HepG2 (cell line): ENCODE results near the gene CSF3R. TPM values are rescaled to one million over a fixed set of nuclear protein-coding genes. Genes with fewer than 3 reads are reported as not detected.

Experiments
- ATAC-seq: fragments of 200-7000 bp; cut with Tn5 transposase; 3 replicates; pipeline ENCODE4 v1.9.1; 2020; ENCODE audit warnings: mild to moderate bottlenecking, moderate library complexity
- BruUV-seq: library from RNA; stranded (reverse); fragments of 400-500 nt; replicated peaks from 2 replicates; lab custom pipeline; 2021; lab: Mats Ljungman, UMichigan
- CTCF ChIA-PET: fragments of 300-600 bp; formaldehyde crosslinking; extraction: SDS; loops from one replicate; lab custom pipeline; 2021; ENCODE audit warnings: low total read pairs, inconsistent platforms, low intra/inter-chr PET ratio; lab: Yijun Ruan, JAX
- POLR2A ChIA-PET: fragments of 350-600 bp; sonication (Branson Sonifier 250); formaldehyde crosslinking; loops from one replicate; lab custom pipeline; 2020; ENCODE audit warnings: antibody characterized with exemption, inconsistent platforms; lab: Yijun Ruan, JAX
- DNase-seq: peaks from one replicate; pipeline ENCODE4 v3.0.0-alpha.2; 2015; ENCODE audit warnings: low spot score
- FAIRE-seq: peaks from 3 replicates; lab custom pipeline; 2011; peaks lifted over from hg19 to GRCh38; lab: Jason Lieb, UNC
- H2AFZ ChIP-seq: one replicate; pipeline ENCODE4 v1.6.1; 2011; ENCODE audit warnings: low read length, inconsistent platforms
- H3K27ac ChIP-seq: fragments of 300-600 bp; 3 replicates; pipeline ENCODE4 v1.8.0; 2011; ENCODE audit warnings: mixed run types, mild to moderate bottlenecking, mixed read lengths, low read length, inconsistent platforms; ENCODE audit not compliant: insufficient read depth; ENCODE audit errors: extremely low read length
- H3K27me3 ChIP-seq, 2 experiments: fragments of 200-600 bp in 1 of 2; 2 replicates in 1 of 2; 3 replicates in 1 of 2; pipeline versions ENCODE4 v1.6.0 to v1.8.0; 2011; ENCODE audit warnings: low read length in 2 of 2, mild to moderate bottlenecking in 2 of 2, moderate library complexity in 2 of 2, inconsistent platforms in 1 of 2; ENCODE audit not compliant: insufficient read depth in 2 of 2, control insufficient read depth in 1 of 2
- H3K36me3 ChIP-seq, 2 experiments: fragments of 200-600 bp in 1 of 2; replicated peaks in 1 of 2; 2 replicates in 1 of 2; 3 replicates in 1 of 2; pipeline versions ENCODE4 v1.5.1 to v1.8.0; 2011; ENCODE audit warnings: low read length in 2 of 2, inconsistent platforms in 1 of 2; ENCODE audit not compliant: insufficient read depth in 2 of 2, control insufficient read depth in 1 of 2
- H3K4me1 ChIP-seq: 2 replicates; pipeline ENCODE4 v1.5.1; 2012; ENCODE audit warnings: low read length, inconsistent platforms; ENCODE audit not compliant: insufficient read depth
- H3K4me2 ChIP-seq: 2 replicates; pipeline ENCODE4 v1.6.0; 2011; ENCODE audit warnings: low read depth, low read length, inconsistent platforms
- H3K4me3 ChIP-seq, 3 experiments: fragments of 200-600 bp in 1 of 3; sonication (generic), shearing (Covaris generic) in 1 of 3; replicated peaks in 1 of 3; 2 replicates each; pipeline ENCODE4 v1.5.1; 2011 to 2016; ENCODE audit warnings: low read length in 3 of 3, inconsistent platforms in 2 of 3, low read depth in 2 of 3, mild to moderate bottlenecking in 2 of 3, control low read depth in 1 of 3, mixed read lengths in 1 of 3; ENCODE audit not compliant: insufficient read depth in 1 of 3
- H3K79me2 ChIP-seq: one replicate; pipeline ENCODE4 v1.6.1; 2011; ENCODE audit warnings: low read length, inconsistent platforms; ENCODE audit not compliant: insufficient read depth
- H3K9ac ChIP-seq: 2 replicates; pipeline ENCODE4 v1.6.0; 2011; ENCODE audit warnings: mild to moderate bottlenecking, low read depth, low read length, inconsistent platforms; ENCODE audit not compliant: insufficient read depth
- H3K9me3 ChIP-seq: 2 replicates; pipeline ENCODE4 v1.5.1; 2012; ENCODE audit warnings: mild to moderate bottlenecking, low read length
- H4K20me1 ChIP-seq: 2 replicates; pipeline ENCODE4 v1.6.0; 2011; ENCODE audit warnings: inconsistent platforms, mild to moderate bottlenecking, low read length, moderate library complexity; ENCODE audit not compliant: insufficient read depth
- ADNP ChIP-seq: sonication (generic); formaldehyde crosslinking; IDR thresholded peaks from 2 replicates; pipeline ENCODE4 v1.4.0; 2020; ENCODE audit warnings: missing genetic modification reagents
- ARNT2 ChIP-seq: sonication (generic); formaldehyde crosslinking; IDR thresholded peaks from 2 replicates; pipeline ENCODE4 v1.8.0; 2022; ENCODE audit warnings: mild to moderate bottlenecking, low read depth, missing genetic modification reagents, moderate library complexity
- E2F2 ChIP-seq: sonication (generic); formaldehyde crosslinking; IDR thresholded peaks from 2 replicates; pipeline ENCODE4 v1.4.0; 2020; ENCODE audit warnings: missing genetic modification reagents, borderline replicate concordance
- HCFC1 ChIP-seq: fragments of 150-350 bp; IDR thresholded peaks from 2 replicates; pipeline ENCODE4 v1.6.1; 2014; ENCODE audit warnings: low read depth, low read length
- JUND ChIP-seq: sonication (generic); formaldehyde crosslinking; IDR thresholded peaks from 2 replicates; pipeline ENCODE4 v1.8.0; 2022; ENCODE audit warnings: mild to moderate bottlenecking, missing genetic modification reagents
- KDM4B ChIP-seq: sonication (generic); formaldehyde crosslinking; IDR thresholded peaks from 2 replicates; pipeline ENCODE4 v1.4.0; 2020; ENCODE audit warnings: missing genetic modification reagents
- KMT2A ChIP-seq: sonication (generic); formaldehyde crosslinking; IDR thresholded peaks from 2 replicates; pipeline ENCODE4 v1.4.0; 2020; ENCODE audit warnings: missing genetic modification reagents
- LRRFIP1 ChIP-seq: sonication (generic); formaldehyde crosslinking; conservative IDR thresholded peaks from 2 replicates; pipeline ENCODE4 v1.4.0; 2020; ENCODE audit warnings: missing genetic modification reagents
- SIN3B ChIP-seq: fragments of 150-350 bp; IDR thresholded peaks from 2 replicates; pipeline ENCODE4 v1.6.1; 2014; ENCODE audit warnings: low read length
- ZFP82 ChIP-seq: sonication (generic); formaldehyde crosslinking; IDR thresholded peaks from 2 replicates; pipeline ENCODE4 v1.5.1; 2020; ENCODE audit warnings: mild to moderate bottlenecking, missing genetic modification reagents, borderline replicate concordance
- ZNF207 ChIP-seq: fragments of 450-650 bp; IDR thresholded peaks from 2 replicates; pipeline ENCODE4 v1.6.1; 2016; ENCODE audit warnings: antibody characterized with exemption, borderline replicate concordance
- ZNF451 ChIP-seq: sonication (generic); formaldehyde crosslinking; IDR thresholded peaks from 2 replicates; pipeline ENCODE4 v1.5.0; 2020; ENCODE audit warnings: mild to moderate bottlenecking, missing genetic modification reagents
- ZNF570 ChIP-seq: sonication (generic); formaldehyde crosslinking; IDR thresholded peaks from 2 replicates; pipeline ENCODE4 v1.4.0; 2020; ENCODE audit warnings: mild to moderate bottlenecking, missing genetic modification reagents, borderline replicate concordance
- ZNF629 ChIP-seq: sonication (generic); formaldehyde crosslinking; conservative IDR thresholded peaks from 2 replicates; pipeline ENCODE4 v1.5.0; 2020; ENCODE audit warnings: missing genetic modification reagents
- WGBS: methylation state at CpG from one replicate; pipeline ENCODE4 v1.1.6; 2017; ENCODE audit warnings: low lambda C conversion rate; 5-methylcytosine and 5-hydroxymethylcytosine counted together
- in situ Hi-C: cut with HindIII; loops from 2 replicates; pipeline ENCODE4 v1.10.0; 2017; ENCODE audit warnings: low pct_unique_long_range_greater_than_20kb; ENCODE audit not compliant: extremely low pct_ligation_motif_present
- intact Hi-C: fragments of 100-400 bp; cut with micrococcal nuclease; formaldehyde crosslinking; loops from one replicate; pipeline ENCODE4 v1.10.0; 2022; ENCODE audit not compliant: unreplicated experiment
- polyA plus RNA-seq, 8 experiments: library from polyadenylated mRNA; depleted of rRNA in 3 of 8; stranded (reverse) in 7 of 8; unstranded in 1 of 8; fragments of >200 nt; fragmentation: Illumina TruSeq in 4 of 8; extraction: Trizol in 4 of 8; gene quantifications; 2 replicates each; pipeline versions ENCODE4 v1.2.1 to v1.2.3, GENCODE V29; 2011 to 2016; ENCODE audit warnings: low read depth in 4 of 8, missing spikeins in 1 of 8, mixed read lengths in 1 of 8; ENCODE audit not compliant: insufficient read depth in 1 of 8
- total RNA-seq, 5 experiments: library from RNA; depleted of rRNA; stranded (reverse); fragments of >200 nt; fragmentation: Illumina TruSeq; extraction: Trizol; gene quantifications; 2 replicates each; pipeline ENCODE4 v1.2.3, GENCODE V29; 2016; ENCODE audit warnings: low read depth in 1 of 5
- TF ChIP-seq, protein P1 (sequence below): sonication (generic); formaldehyde crosslinking; IDR thresholded peaks from 2 replicates; pipeline ENCODE4 v1.5.1; 2020; ENCODE audit warnings: mild to moderate bottlenecking, missing genetic modification reagents, borderline replicate concordance

CSF3R gene
- total and polyA plus RNA-seq, 2 of the 13 experiments (the other 11 are each of a cell fraction or from before 2014, with no cell fraction given), result 11.9 to 28.8 TPM

DNA sequence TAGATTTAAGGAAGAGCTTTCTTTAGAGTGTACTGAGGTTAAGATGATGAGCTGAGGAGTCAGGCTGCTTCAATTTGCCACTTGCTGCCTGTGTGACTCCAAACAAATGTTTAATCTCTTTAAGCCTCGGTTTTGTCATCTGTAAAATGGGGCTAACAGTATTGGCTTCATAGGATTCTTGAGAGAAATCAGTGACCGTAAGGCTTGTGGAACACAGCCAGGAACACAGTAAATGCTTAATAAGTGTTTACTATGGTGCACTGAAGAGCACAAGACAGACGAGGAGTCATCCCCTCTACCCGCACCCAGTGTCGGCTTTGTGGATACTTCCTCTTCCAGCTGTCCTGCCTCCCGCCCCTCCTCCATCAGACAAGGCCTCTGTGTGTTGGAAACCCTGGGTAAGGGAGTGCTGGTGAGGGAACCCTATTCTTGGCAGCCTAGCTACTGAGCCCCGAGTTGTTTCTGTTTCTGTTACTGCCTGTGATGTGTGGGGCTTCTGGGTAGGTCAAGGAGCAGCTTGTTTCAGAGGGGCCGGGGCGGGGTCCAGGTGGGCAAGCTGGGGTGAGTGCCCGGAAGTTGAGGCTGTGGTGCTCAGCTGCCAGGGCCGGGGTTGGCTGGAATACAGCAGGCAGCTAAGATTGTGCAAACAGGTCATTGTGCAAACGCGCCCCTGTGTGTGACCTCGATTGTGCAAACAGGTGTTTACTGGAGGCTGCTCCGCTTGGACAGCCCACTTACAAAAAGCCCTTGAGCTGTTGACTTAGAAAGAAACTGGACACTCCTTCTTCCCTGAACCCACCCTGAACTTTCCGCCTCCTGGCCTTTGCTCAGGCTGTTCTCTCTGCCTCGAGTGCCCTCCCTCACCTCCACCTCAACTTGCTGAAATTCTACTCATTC lies 4.0 kb upstream of the CSF3R start:
- Histone ChIP-seq H3K27ac (peak overlapping the region; percentile 88), H3K4me2 (peak overlapping the region; percentile 87), H2AFZ (no peak overlapping the region), H3K4me1 (peaks cover 77% of the 10 kb centered on the region), H3K79me2 (no peaks in the 10 kb centered on the region), H4K20me1 (no peaks in the 10 kb centered on the region), H3K36me3 (no peaks in the 10 kb centered on the region), H3K27me3 (no peaks in the 10 kb centered on the region; a peak in 1 of 5 replicates), H3K4me3 (peak overlapping the region; percentile 24 to 61 (median 33); a peak in 5 of 6 replicates), H3K9ac (peak overlapping the region; percentile 69), H3K9me3 (no peaks in the 10 kb centered on the region)
- intact Hi-C loops (loop anchor here (2.0 kb wide), 1 partner anchor 22 kb away; the partner anchor contains the start of gene MRPS15), in situ Hi-C loops (no loop called here)
- FAIRE-seq (peak; percentile 89), ATAC-seq (peak; percentile 92), DNase-seq (peak; percentile 98)
- WGBS, result under 1% methylated on average over 14 of the region's 17 CpGs
- ChIA-PET POLR2A (interaction anchor here (0.8 to 3.3 kb wide), 13 partner anchors 10 to 100 kb away, joined by 3 to 48 read pairs (median 5); partner anchors contain the start of genes LSM10, MRPS15 and OSCP1), CTCF (no interaction called here)
- BruUV-seq, result TSS peak; percentile 67
- TF ChIP-seq JUND (CRISPR knock-in tag), result peak; percentile 59; the same call in 1 of the 2 replicates
- TF ChIP-seq ADNP (CRISPR knock-in tag), result peak; percentile 88
- TF ChIP-seq KMT2A (CRISPR knock-in tag), result peak; percentile 60
- TF ChIP-seq ZNF451 (CRISPR knock-in tag), result 0 out of 2 replicates have a peak, but pooled peaks have one; percentile 63
- 0 out of 2 replicates have a peak, but pooled peaks have one; percentile 39 for TF ChIP-seq ZNF570 (CRISPR knock-in tag)
- TF ChIP-seq KDM4B (CRISPR knock-in tag), result peak; percentile 98
- 0 out of 2 replicates have a peak, but pooled peaks have one; percentile 25 for TF ChIP-seq HCFC1
- TF ChIP-seq ZNF207, result no peak
- TF ChIP-seq ZNF629 (CRISPR knock-in tag), result peak; percentile 99
- TF ChIP-seq ARNT2 (CRISPR knock-in tag), result peak; percentile 91
- 0 out of 2 replicates have a peak, but pooled peaks have one; percentile 67 for TF ChIP-seq E2F2
- TF ChIP-seq SIN3B, result no peak
- TF ChIP-seq ZFP82 (CRISPR knock-in tag), result no peak
- TF ChIP-seq, protein P1, sequence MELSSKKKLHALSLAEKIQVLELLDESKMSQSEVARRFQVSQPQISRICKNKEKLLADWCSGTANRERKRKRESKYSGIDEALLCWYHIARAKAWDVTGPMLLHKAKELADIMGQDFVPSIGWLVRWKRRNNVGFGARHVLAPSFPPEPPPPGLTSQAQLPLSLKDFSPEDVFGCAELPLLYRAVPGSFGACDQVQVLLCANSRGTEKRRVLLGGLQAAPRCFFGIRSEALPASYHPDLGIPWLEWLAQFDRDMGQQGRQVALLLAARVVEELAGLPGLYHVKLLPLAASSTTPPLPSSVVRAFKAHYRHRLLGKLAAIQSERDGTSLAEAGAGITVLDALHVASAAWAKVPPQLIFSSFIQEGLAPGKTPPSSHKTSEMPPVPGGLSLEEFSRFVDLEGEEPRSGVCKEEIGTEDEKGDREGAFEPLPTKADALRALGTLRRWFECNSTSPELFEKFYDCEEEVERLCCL (CRISPR knock-in tag), result no peak
- TF ChIP-seq LRRFIP1 (CRISPR knock-in tag), result no peak
